Measurements from ENCODE around the gene GATA3.
A peak's percentile ranks its signal among the peaks of the same experiment; 100 is the strongest.

The GATA3 gene

DNA sequence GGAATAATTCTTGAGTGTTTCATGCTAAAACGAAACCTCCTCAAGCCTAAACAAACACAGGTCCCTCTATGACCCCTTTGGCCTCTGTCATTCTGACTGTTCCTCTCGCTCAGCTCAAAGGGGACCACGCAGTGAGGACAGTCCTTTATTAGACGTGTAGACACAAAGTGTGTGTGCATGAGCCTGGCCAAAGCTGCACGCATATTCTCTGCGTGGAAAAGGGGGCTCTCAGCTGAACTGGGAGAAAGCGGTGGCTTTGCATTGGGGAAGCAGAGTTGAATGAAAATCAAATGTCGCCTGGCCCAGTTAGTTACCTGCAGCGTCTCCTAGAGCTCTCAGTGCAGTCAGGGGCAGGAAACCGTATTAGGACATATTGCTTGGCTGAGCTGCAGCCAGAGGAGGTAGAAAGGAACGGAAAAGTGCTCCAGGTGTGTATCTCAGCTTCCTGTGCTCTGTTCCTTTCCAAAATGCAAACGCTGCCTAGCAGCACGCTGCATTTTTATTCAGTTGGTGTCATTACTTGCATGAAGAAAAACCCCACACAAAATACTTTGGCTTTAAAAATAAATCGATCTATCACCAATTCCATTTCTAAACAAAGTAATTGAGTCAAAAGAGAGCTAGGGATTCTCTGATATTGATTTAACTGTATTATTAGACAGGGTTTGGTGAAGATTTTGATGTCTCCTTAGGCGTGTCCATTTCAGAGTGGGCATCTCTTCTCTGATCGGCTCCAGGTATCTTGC lies 4.9 kb downstream of the GATA3 start:
- intact Hi-C loops (cut with DNase I): no loop called here
- DNase-seq: no peak

- DNase-seq: no peak
- intact Hi-C loops (cut with DNase I): no loop called here
These were observed 5.7 kb downstream of the GATA3 start for GRCh38 chr10:8060010-8060703.

DNA sequence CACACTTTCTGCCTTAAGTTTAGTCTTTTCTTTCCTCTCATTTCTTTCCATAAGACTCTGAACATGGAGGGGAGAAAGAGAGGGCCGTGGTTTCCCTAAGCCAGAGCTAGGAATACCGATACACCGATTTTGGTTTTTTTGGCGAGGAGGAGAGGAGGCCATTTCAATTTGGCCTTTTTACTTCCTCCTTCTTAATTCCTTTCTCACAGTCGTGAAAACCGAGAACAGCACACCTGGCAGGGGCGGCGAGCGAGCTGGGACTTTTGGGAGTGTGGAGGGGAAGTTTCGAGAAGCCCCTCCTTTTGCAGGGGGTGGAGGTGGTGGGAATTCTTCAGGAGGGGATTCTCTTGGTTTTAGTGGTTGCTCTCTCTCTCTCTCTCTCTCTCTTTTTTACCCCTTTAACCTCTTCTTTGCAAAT lies 6.2 kb downstream of the GATA3 start:
- intact Hi-C loops (cut with DNase I): no loop called here
- DNase-seq: no peak

DNA sequence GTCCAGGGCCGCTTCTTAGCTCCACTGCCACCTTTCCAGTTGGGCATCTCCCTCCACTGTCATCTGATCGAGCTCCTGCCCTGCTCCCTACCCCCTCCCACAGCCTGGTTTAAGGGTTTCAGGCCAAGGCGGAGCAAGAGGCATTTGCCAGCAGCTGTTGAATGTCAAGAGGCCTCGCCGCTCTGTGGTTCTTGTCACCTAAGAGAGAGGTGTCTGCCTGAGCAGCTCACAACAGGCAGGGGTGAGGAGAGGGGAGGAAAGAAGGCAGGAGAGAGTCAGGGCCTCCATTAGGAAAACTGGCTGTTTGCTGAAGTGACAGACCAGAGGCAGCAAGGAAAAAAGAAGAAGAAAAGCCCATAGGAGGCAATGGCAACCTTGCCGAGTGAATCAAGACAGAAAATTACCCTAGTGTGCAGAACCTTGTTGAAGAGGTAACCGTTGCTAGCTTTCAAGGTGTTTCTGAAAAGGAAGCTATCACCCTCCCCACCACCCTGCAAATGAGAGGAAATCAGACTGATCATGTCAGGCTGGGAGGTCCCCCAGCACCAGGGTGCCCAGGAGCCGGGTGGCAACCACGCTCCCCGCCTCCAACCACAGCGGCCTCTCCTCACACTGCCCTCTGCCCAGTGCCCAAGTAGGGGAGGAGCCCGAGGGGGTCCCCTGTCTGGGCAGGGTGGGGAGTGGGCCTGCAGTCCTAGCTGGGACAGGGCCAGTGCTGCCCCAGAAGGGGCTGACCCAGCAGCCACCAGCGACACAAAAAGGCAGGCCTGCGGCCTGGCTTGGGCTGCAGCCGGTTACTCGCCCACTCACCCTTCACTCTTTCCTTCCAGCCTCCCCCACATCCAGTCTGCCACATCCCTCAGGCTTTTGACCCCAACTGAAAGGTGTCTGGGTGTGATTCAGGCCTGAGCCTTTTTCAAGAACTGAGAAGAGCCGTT lies 7.1 kb downstream of the GATA3 start:
- intact Hi-C loops (cut with DNase I): no loop called here
- DNase-seq: no peak

- intact Hi-C loops (cut with DNase I): no loop called here
These were observed 8.8 kb downstream of the GATA3 start for GRCh38 chr10:8063128-8063908.

GRCh38 chr10:8063935-8064334 lies 9.4 kb downstream of the GATA3 start:
- DNase-seq: no peak
- intact Hi-C loops (cut with DNase I): no loop called here

More at GRCh38 chr10:8063128-8063908, 8.8 kb downstream of the GATA3 start:
- no peak for DNase-seq

GRCh38 chr10:8064436-8064835 lies 9.9 kb downstream of the GATA3 start:
- intact Hi-C loops (cut with DNase I): no loop called here
- no peak for DNase-seq

- DNase-seq: no peak
- intact Hi-C loops (cut with DNase I): no loop called here
These were observed 11.2 kb downstream of the GATA3 start for GRCh38 chr10:8065651-8066050.

DNA sequence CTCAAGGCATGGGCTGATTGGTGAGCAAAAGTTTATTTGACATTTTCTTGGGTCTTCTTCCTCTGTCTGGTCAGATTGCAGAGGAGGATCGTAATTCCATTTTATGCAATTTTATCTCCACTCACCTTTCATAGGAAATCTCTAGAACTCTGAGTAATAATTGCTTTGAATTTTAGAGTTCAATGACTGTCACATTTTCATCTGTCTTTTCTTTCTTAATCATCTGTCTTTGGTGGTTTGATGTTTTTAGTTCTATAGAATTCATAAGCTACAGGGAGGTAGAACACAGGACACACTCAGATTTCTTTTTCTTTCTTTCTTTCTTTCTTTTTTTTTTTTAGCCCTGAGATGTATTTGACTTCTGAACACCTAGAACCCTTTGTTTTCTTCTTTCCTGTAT lies 11.6 kb downstream of the GATA3 start:
- intact Hi-C loops (cut with DNase I): no loop called here
- no peak for DNase-seq

DNA sequence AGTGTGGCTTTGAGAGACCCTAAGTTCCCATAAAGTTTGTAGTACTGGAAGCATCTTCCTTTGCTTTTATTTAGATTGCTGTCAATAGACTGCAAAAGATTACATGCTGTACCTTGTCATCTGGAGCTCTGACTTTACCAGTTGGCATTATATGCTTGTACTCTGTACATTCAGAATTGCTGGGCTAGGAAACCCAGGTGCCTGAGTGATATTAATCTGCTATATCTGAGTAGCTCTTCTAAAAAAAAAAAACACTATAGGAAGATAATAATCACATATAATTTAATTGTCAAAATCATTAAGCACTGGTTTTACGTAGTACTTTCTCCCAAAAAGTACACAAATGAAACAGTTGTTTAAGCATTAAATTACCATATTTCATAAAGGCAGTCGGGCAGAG lies 12.3 kb downstream of the GATA3 start:
- intact Hi-C loops (cut with DNase I): no loop called here
- no peak for DNase-seq

DNA sequence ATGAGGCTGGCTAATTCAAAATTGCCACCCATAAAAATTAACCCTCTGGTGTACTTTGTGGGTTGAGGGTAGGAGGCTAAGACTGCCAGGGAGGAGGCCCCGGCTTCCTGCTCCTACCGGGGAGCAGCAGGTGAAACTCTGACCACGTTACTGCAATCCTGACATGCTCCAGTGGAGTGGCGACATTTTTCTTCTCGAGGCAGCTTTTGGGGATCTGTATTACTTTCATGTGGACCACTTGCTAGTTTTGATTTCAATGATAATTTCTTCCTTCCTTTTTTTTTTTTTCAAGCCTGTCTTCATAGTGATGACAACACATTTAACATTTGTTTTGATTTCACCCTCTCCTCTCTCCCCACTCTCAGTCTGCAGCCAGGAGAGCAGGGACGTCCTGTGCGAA lies 14.6 kb downstream of the GATA3 start:
- intact Hi-C loops (cut with DNase I): no loop called here
- DNase-seq: no peak

- intact Hi-C loops (cut with DNase I): no loop called here
- DNase-seq: no peak
These were observed 15.1 kb downstream of the GATA3 start for GRCh38 chr10:8069627-8070026.

GRCh38 chr10:8070440-8070839 lies 16.0 kb downstream of the GATA3 start:
- intact Hi-C loops (cut with DNase I): no loop called here
- no peak for DNase-seq

- intact Hi-C loops (cut with DNase I): no loop called here
- DNase-seq: no peak
These were observed 16.5 kb downstream of the GATA3 start for GRCh38 chr10:8071006-8071405.

DNA sequence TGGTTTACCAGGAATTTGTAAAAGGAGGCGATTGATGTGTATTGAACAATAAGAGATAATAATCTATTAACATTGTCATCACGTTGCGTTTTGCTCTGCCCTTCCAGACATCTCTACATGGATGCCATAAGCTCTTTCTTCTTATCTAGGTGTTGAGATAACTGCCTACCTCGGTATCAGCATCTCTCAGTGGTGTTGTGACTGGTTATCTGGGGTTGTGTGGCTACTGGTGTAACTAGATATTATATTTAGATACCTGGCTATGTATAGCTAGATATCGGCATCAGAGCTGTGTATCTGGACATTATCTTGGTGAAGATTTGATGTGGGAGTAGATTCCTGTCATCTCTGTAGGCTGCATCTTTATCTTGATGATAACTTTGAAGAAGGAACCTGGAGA lies 17.2 kb downstream of the GATA3 start:
- intact Hi-C loops (cut with DNase I): no loop called here
- no peak for DNase-seq

GRCh38 chr10:8072211-8072610 lies 17.7 kb downstream of the GATA3 start:
- intact Hi-C loops (cut with DNase I): no loop called here
- no peak for DNase-seq

DNA sequence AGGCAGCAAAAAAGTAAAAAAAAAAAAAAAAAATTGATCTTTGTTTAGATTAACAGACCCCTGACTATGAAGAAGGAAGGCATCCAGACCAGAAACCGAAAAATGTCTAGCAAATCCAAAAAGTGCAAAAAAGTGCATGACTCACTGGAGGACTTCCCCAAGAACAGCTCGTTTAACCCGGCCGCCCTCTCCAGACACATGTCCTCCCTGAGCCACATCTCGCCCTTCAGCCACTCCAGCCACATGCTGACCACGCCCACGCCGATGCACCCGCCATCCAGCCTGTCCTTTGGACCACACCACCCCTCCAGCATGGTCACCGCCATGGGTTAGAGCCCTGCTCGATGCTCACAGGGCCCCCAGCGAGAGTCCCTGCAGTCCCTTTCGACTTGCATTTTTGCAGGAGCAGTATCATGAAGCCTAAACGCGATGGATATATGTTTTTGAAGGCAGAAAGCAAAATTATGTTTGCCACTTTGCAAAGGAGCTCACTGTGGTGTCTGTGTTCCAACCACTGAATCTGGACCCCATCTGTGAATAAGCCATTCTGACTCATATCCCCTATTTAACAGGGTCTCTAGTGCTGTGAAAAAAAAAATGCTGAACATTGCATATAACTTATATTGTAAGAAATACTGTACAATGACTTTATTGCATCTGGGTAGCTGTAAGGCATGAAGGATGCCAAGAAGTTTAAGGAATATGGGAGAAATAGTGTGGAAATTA lies 19.4 kb downstream of the GATA3 start:
- no peak for DNase-seq
- intact Hi-C loops (cut with DNase I): no loop called here

DNA sequence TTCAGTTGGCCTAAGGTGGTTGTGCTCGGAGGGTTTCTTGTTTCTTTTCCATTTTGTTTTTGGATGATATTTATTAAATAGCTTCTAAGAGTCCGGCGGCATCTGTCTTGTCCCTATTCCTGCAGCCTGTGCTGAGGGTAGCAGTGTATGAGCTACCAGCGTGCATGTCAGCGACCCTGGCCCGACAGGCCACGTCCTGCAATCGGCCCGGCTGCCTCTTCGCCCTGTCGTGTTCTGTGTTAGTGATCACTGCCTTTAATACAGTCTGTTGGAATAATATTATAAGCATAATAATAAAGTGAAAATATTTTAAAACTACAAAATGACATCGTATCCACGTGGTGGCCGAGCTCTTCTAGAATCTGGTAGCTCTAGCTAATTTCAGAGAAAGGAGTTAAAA lies 20.4 kb downstream of the GATA3 start:
- peak in 1 of 42 donors; percentile 27 for DNase-seq
- intact Hi-C loops (cut with DNase I): no loop called here

All from head of caudate nucleus (tissue), 42 donors.